ENCODE data around the gene PAPSS1.

- TF ChIP-seq, protein P1, sequence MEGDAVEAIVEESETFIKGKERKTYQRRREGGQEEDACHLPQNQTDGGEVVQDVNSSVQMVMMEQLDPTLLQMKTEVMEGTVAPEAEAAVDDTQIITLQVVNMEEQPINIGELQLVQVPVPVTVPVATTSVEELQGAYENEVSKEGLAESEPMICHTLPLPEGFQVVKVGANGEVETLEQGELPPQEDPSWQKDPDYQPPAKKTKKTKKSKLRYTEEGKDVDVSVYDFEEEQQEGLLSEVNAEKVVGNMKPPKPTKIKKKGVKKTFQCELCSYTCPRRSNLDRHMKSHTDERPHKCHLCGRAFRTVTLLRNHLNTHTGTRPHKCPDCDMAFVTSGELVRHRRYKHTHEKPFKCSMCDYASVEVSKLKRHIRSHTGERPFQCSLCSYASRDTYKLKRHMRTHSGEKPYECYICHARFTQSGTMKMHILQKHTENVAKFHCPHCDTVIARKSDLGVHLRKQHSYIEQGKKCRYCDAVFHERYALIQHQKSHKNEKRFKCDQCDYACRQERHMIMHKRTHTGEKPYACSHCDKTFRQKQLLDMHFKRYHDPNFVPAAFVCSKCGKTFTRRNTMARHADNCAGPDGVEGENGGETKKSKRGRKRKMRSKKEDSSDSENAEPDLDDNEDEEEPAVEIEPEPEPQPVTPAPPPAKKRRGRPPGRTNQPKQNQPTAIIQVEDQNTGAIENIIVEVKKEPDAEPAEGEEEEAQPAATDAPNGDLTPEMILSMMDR (conservative IDR thresholded peaks at IDR 0.05; ENCODE audit: low read depth in 2 of 2): no peak
- TF ChIP-seq POLR2AphosphoS5 (IDR thresholded peaks at IDR 0.05; ENCODE audit: low read depth): no peak
- no peak for TF ChIP-seq CREB1 (CRISPR knock-in tag; IDR thresholded peaks at IDR 0.05; ENCODE audit: low read depth)
- TF ChIP-seq EZH2phosphoT487 (IDR thresholded peaks at IDR 0.05; ENCODE audit: unreplicated experiment): no peak
- no peak for TF ChIP-seq NANOG (IDR thresholded peaks at IDR 0.05; ENCODE audit: borderline replicate concordance)
- no peak for TF ChIP-seq JUNB (IDR thresholded peaks at IDR 0.05; ENCODE audit: unreplicated experiment)
- no peak for TF ChIP-seq STAT1 (IDR thresholded peaks at IDR 0.05; ENCODE audit: unreplicated experiment)
- TF ChIP-seq EZH2 (IDR thresholded peaks at IDR 0.05; ENCODE audit: low read depth, unreplicated experiment): no peak
- TF ChIP-seq ZNF331 (CRISPR knock-in tag; IDR thresholded peaks at IDR 0.05; ENCODE audit: low read depth): no peak
These were observed 34.3 kb downstream of the PAPSS1 start for GRCh38 chr4:107685740-107686139.
